HCT116 (cell line): ENCODE data around the gene DOK6. TPM values are rescaled to one million over a fixed set of nuclear protein-coding genes. Genes with fewer than 3 reads are reported as not detected.

ENCODE experiments used
- ATAC-seq: fragments of 200-7000 bp; cut with Tn5 transposase; 2 replicates; pipeline ENCODE4 v1.9.1; 2020; ENCODE audit warnings: mild to moderate bottlenecking, moderate library complexity
- BruUV-seq: library from RNA; stranded (reverse); fragments of 400-500 nt; replicated peaks from 2 replicates; lab custom pipeline; 2021; lab: Mats Ljungman, UMichigan
- CTCF ChIA-PET: fragments of 300-600 bp; sonication (Branson Sonifier 250); formaldehyde crosslinking; loops from one replicate; lab custom pipeline; 2021; ENCODE audit warnings: antibody characterized with exemption; lab: Charles Lee
- POLR2A ChIA-PET: fragments of 300-600, 350-600 bp; sonication (Branson Sonifier 250); formaldehyde crosslinking; loops from one replicate; lab custom pipeline; 2021; ENCODE audit warnings: antibody characterized with exemption; lab: Charles Lee
- RAD21 ChIA-PET, 2 experiments: fragments of 300-600 bp; sonication (Branson Sonifier 250); formaldehyde crosslinking; loops; one replicate each; lab custom pipeline; 2023; ENCODE audit warnings: low total read pairs in 2 of 2; ENCODE audit not compliant: uncharacterized antibody in 2 of 2, unreplicated experiment in 2 of 2, low non-redundant PET in 1 of 2; lab: Charles Lee
- DNase-seq: peaks from one replicate; pipeline ENCODE4 v3.0.0-alpha.2; 2010; ENCODE audit warnings: low read depth, low spot score
- H2AFZ ChIP-seq: fragments of 200-600 bp; shearing (Covaris generic), sonication (generic); 2 replicates; pipeline ENCODE4 v1.6.1; 2017; ENCODE audit warnings: low read depth, mixed run types, mixed read lengths, antibody characterized with exemption, low read length; ENCODE audit not compliant: poor library complexity, severe bottlenecking
- H3K27ac ChIP-seq: 2 replicates; pipeline ENCODE4 v1.5.1; 2012; ENCODE audit warnings: low read depth, low read length
- H3K27me3 ChIP-seq: fragments of 200-600 bp; sonication (generic); 2 replicates; pipeline ENCODE4 v1.6.1; 2016; ENCODE audit warnings: mixed run types, low read length, mixed read lengths; ENCODE audit not compliant: insufficient read depth
- H3K36me3 ChIP-seq, 2 experiments: fragments of 200-500 bp in 1 of 2; fragments of 200-600 bp in 1 of 2; sonication (Bioruptor generic) in 1 of 2; sonication (generic) in 1 of 2; 2 replicates each; pipeline versions ENCODE4 v1.5.1 to v1.6.1; 2014 to 2016; ENCODE audit warnings: low read length in 2 of 2, inconsistent platforms in 1 of 2, mixed read lengths in 1 of 2, mixed run types in 1 of 2; ENCODE audit not compliant: insufficient read depth in 2 of 2, control insufficient read depth in 1 of 2
- H3K4me1 ChIP-seq, 2 experiments: fragments of 200-600 bp in 1 of 2; sonication (generic) in 1 of 2; 2 replicates each; pipeline versions ENCODE4 v1.5.1 to v1.6.1; 2012 to 2017; ENCODE audit warnings: low read length in 2 of 2, inconsistent platforms in 1 of 2, mild to moderate bottlenecking in 1 of 2, mixed read lengths in 1 of 2, mixed run types in 1 of 2, moderate library complexity in 1 of 2; ENCODE audit not compliant: insufficient read depth in 2 of 2, control insufficient read depth in 1 of 2
- H3K4me2 ChIP-seq: fragments of 200-600 bp; sonication (generic); 2 replicates; pipeline ENCODE4 v1.6.1; 2017; ENCODE audit warnings: mixed run types, low read length, mixed read lengths
- H3K4me3 ChIP-seq, 2 experiments: fragments of 200-600 bp in 1 of 2; sonication (generic) in 1 of 2; replicated peaks in 1 of 2; 2 replicates each; pipeline ENCODE4 v1.5.1; 2011 to 2016; ENCODE audit warnings: low read length in 2 of 2, control low read depth in 1 of 2, low read depth in 1 of 2, mild to moderate bottlenecking in 1 of 2, mixed read lengths in 1 of 2, mixed run types in 1 of 2
- H3K79me2 ChIP-seq: fragments of 200-600 bp; sonication (generic); 2 replicates; pipeline ENCODE4 v1.6.1; 2017; ENCODE audit warnings: mild to moderate bottlenecking, mixed run types, low read length, moderate library complexity, mixed read lengths; ENCODE audit not compliant: insufficient read depth
- H3K9ac ChIP-seq: fragments of 200-600 bp; sonication (generic); 2 replicates; pipeline ENCODE4 v1.6.1; 2016; ENCODE audit warnings: low read length, mixed read lengths
- H3K9me2 ChIP-seq: fragments of 200-600 bp; sonication (generic), shearing (Covaris generic); 2 replicates; pipeline ENCODE4 v1.6.1; 2017; ENCODE audit warnings: mixed run types, mild to moderate bottlenecking, moderate library complexity; ENCODE audit not compliant: insufficient read depth
- H3K9me3 ChIP-seq, 2 experiments: fragments of 200-500 bp in 1 of 2; fragments of 200-600 bp in 1 of 2; sonication (Bioruptor generic) in 1 of 2; sonication (generic) in 1 of 2; 2 replicates each; pipeline ENCODE4 v1.6.1; 2014 to 2017; ENCODE audit warnings: low read length in 2 of 2, mixed read lengths in 2 of 2, inconsistent platforms in 1 of 2, low read depth in 1 of 2, mild to moderate bottlenecking in 1 of 2, mixed run types in 1 of 2, moderate library complexity in 1 of 2; ENCODE audit not compliant: control insufficient read depth in 1 of 2, insufficient read depth in 1 of 2
- H4K20me1 ChIP-seq: fragments of 200-600 bp; sonication (generic), shearing (Covaris generic); 2 replicates; pipeline ENCODE4 v1.6.1; 2017; ENCODE audit warnings: mixed run types, mild to moderate bottlenecking, moderate library complexity; ENCODE audit not compliant: insufficient read depth
- ATF3 ChIP-seq: IDR thresholded peaks from 2 replicates; pipeline ENCODE4 v1.6.1; 2012
- CBX3 ChIP-seq: IDR thresholded peaks from 2 replicates; pipeline ENCODE4 v1.6.1; 2012; ENCODE audit warnings: low read depth
- ELF1 ChIP-seq: IDR thresholded peaks from 2 replicates; pipeline ENCODE4 v1.6.1; 2012; ENCODE audit warnings: low read depth, borderline replicate concordance
- EZH2 ChIP-seq: fragments of 200-600 bp; sonication (generic); IDR thresholded peaks from 2 replicates; pipeline ENCODE4 v1.6.1; 2017; ENCODE audit warnings: antibody characterized with exemption, mixed run types
- EZH2phosphoT487 ChIP-seq: fragments of 200-600 bp; IDR thresholded peaks from 2 replicates; pipeline ENCODE4 v1.6.1; 2018; ENCODE audit warnings: antibody characterized with exemption, borderline replicate concordance
- FOSL1 ChIP-seq: IDR thresholded peaks from 2 replicates; pipeline ENCODE4 v1.6.1; 2012; ENCODE audit warnings: low read depth
- MAX ChIP-seq: IDR thresholded peaks from 2 replicates; pipeline ENCODE4 v1.6.1; 2012
- POLR2AphosphoS5 ChIP-seq: IDR thresholded peaks from 2 replicates; pipeline ENCODE4 v1.6.1; 2011; ENCODE audit warnings: mild to moderate bottlenecking, low read depth, low read length, moderate library complexity
- RAD21 ChIP-seq: IDR thresholded peaks from 2 replicates; pipeline ENCODE4 v1.6.1; 2012; ENCODE audit warnings: low read depth, mild to moderate bottlenecking
- SP1 ChIP-seq: IDR thresholded peaks from 2 replicates; pipeline ENCODE4 v1.6.1; 2012; ENCODE audit warnings: low read depth
- SRF ChIP-seq: IDR thresholded peaks from 2 replicates; pipeline ENCODE4 v1.6.1; 2012; ENCODE audit warnings: low read depth
- TCF7L2 ChIP-seq: IDR thresholded peaks from 2 replicates; pipeline ENCODE4 v1.7.0; 2011; ENCODE audit warnings: borderline replicate concordance, inconsistent platforms; ENCODE audit not compliant: insufficient read depth, insufficient read length; ENCODE audit errors: extremely low read depth
- YY1 ChIP-seq: IDR thresholded peaks from 2 replicates; pipeline ENCODE4 v1.6.1; 2011; ENCODE audit warnings: low read length, low read depth, moderate library complexity, mild to moderate bottlenecking; ENCODE audit not compliant: insufficient replicate concordance; ENCODE audit errors: extremely low read depth
- ZBTB33 ChIP-seq: IDR thresholded peaks from 2 replicates; pipeline ENCODE4 v1.6.1; 2011; ENCODE audit warnings: mild to moderate bottlenecking, low read length, moderate library complexity; ENCODE audit not compliant: insufficient replicate concordance; ENCODE audit errors: extremely low read depth
- ZFX ChIP-seq: fragments of 450-650 bp; IDR thresholded peaks from 2 replicates; pipeline ENCODE4 v1.6.1; 2017
- ZNF274 ChIP-seq: fragments of 200-500 bp; sonication (Bioruptor generic); IDR thresholded peaks from 2 replicates; pipeline ENCODE4 v1.6.1; 2014; ENCODE audit warnings: mild to moderate bottlenecking, low read depth, low read length, inconsistent platforms
- intact Hi-C: fragments of 100-400 bp; cut with micrococcal nuclease; formaldehyde crosslinking; loops from 2 replicates; pipeline ENCODE4 v1.10.0; 2022
- total RNA-seq: library from RNA; stranded (reverse); gene quantifications from one replicate; pipeline ENCODE4 v1.2.1, GENCODE V29; 2021; ENCODE audit not compliant: unreplicated experiment
- TF ChIP-seq, protein P1 (sequence below): IDR thresholded peaks from 2 replicates; pipeline ENCODE4 v1.6.1; 2012; ENCODE audit warnings: low read depth
- TF ChIP-seq, protein P2 (sequence below), 3 experiments: fragments of 200-600 bp in 1 of 3; sonication (generic) in 1 of 3; IDR thresholded peaks in 2 of 3; conservative IDR thresholded peaks in 1 of 3; 2 replicates each; pipeline ENCODE4 v1.5.1; 2012 to 2017; ENCODE audit warnings: low read depth in 2 of 3, low read length in 2 of 3, antibody characterized with exemption in 1 of 3, borderline replicate concordance in 1 of 3, control low read depth in 1 of 3, mild to moderate bottlenecking in 1 of 3, mixed read lengths in 1 of 3, mixed run types in 1 of 3, moderate library complexity in 1 of 3; ENCODE audit not compliant: insufficient read depth in 1 of 3

DOK6 gene
- total RNA-seq, 1 experiment from 2014 or later = not detected

GRCh38 chr18:69754108-69754507 lies 353.4 kb downstream of the DOK6 start (continued):
- TF ChIP-seq, protein P1, sequence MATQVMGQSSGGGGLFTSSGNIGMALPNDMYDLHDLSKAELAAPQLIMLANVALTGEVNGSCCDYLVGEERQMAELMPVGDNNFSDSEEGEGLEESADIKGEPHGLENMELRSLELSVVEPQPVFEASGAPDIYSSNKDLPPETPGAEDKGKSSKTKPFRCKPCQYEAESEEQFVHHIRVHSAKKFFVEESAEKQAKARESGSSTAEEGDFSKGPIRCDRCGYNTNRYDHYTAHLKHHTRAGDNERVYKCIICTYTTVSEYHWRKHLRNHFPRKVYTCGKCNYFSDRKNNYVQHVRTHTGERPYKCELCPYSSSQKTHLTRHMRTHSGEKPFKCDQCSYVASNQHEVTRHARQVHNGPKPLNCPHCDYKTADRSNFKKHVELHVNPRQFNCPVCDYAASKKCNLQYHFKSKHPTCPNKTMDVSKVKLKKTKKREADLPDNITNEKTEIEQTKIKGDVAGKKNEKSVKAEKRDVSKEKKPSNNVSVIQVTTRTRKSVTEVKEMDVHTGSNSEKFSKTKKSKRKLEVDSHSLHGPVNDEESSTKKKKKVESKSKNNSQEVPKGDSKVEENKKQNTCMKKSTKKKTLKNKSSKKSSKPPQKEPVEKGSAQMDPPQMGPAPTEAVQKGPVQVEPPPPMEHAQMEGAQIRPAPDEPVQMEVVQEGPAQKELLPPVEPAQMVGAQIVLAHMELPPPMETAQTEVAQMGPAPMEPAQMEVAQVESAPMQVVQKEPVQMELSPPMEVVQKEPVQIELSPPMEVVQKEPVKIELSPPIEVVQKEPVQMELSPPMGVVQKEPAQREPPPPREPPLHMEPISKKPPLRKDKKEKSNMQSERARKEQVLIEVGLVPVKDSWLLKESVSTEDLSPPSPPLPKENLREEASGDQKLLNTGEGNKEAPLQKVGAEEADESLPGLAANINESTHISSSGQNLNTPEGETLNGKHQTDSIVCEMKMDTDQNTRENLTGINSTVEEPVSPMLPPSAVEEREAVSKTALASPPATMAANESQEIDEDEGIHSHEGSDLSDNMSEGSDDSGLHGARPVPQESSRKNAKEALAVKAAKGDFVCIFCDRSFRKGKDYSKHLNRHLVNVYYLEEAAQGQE = no peak

- DNase-seq (no peak), ATAC-seq (no peak)
- RAD21 ChIA-PET = no interaction called here
- POLR2A ChIA-PET = no interaction called here
- Histone ChIP-seq H3K9ac (no peak overlapping the region), H3K36me3 (no peaks in the 10 kb centered on the region), H4K20me1 (no peaks in the 10 kb centered on the region), H3K9me3 (no peaks in the 10 kb centered on the region), H3K27ac (no peak overlapping the region), H3K79me2 (no peaks in the 10 kb centered on the region), H3K4me3 (no peak overlapping the region), H3K4me1 (no peaks in the 10 kb centered on the region), H2AFZ (no peak overlapping the region), H3K4me2 (no peak overlapping the region), H3K9me2 (no peaks in the 10 kb centered on the region), H3K27me3 (no peaks in the 10 kb centered on the region)
- intact Hi-C loops = no loop called here
- CTCF ChIA-PET = no interaction called here
- BruUV-seq = no TSS peak
- TF ChIP-seq MAX = no peak
- no peak for TF ChIP-seq CBX3
- no peak for TF ChIP-seq ZFX
- no peak for TF ChIP-seq POLR2AphosphoS5
- TF ChIP-seq EZH2phosphoT487 = no peak
- no peak for TF ChIP-seq ELF1
- no peak for TF ChIP-seq SRF
- no peak for TF ChIP-seq SP1
- TF ChIP-seq EZH2 = no peak
- TF ChIP-seq, protein P2, sequence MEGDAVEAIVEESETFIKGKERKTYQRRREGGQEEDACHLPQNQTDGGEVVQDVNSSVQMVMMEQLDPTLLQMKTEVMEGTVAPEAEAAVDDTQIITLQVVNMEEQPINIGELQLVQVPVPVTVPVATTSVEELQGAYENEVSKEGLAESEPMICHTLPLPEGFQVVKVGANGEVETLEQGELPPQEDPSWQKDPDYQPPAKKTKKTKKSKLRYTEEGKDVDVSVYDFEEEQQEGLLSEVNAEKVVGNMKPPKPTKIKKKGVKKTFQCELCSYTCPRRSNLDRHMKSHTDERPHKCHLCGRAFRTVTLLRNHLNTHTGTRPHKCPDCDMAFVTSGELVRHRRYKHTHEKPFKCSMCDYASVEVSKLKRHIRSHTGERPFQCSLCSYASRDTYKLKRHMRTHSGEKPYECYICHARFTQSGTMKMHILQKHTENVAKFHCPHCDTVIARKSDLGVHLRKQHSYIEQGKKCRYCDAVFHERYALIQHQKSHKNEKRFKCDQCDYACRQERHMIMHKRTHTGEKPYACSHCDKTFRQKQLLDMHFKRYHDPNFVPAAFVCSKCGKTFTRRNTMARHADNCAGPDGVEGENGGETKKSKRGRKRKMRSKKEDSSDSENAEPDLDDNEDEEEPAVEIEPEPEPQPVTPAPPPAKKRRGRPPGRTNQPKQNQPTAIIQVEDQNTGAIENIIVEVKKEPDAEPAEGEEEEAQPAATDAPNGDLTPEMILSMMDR (IDR thresholded peaks at IDR 0.05 in 2 of 3, conservative IDR thresholded peaks at IDR 0.05 in 1 of 3; ENCODE audit: borderline replicate concordance in 1 of 3, insufficient read depth in 1 of 3, low read depth in 2 of 3, low read length in 2 of 3) = no peak
- no peak for TF ChIP-seq ZNF274
- no peak for TF ChIP-seq ATF3
- no peak for TF ChIP-seq TCF7L2
- no peak for TF ChIP-seq RAD21
- TF ChIP-seq YY1 = no peak
- TF ChIP-seq FOSL1 = no peak
- no peak for TF ChIP-seq ZBTB33
These were observed 354.4 kb downstream of the DOK6 start for GRCh38 chr18:69755041-69755440.
